OCI-LY7 (cell line): ENCODE measurements around the gene KIAA1958.

ENCODE experiments used
- CTCF ChIP-seq: fragments of 200-600 bp; sonication (generic); conservative IDR thresholded peaks from 2 replicates; pipeline ENCODE4 v1.5.1; 2014; ENCODE audit warnings: mild to moderate bottlenecking, antibody characterized with exemption, low read length, moderate library complexity, mixed read lengths
- EZH2phosphoT487 ChIP-seq: fragments of 200-600 bp; sonication (generic); IDR thresholded peaks from 2 replicates; pipeline ENCODE4 v1.6.1; 2018; ENCODE audit warnings: low read depth, borderline replicate concordance, mild to moderate bottlenecking, mixed run types, antibody characterized with exemption, low read length, moderate library complexity, mixed read lengths

GRCh38 chr9:112516769-112517168 is 30.1 kb downstream of the KIAA1958 start:
- no peak for TF ChIP-seq CTCF
- TF ChIP-seq EZH2phosphoT487 = no peak
